ENCODE measurements around the gene CSH1.
"Not testable (repeated sequence)": the region's sequence is repeated elsewhere in the genome, so short reads cannot be mapped to it uniquely, and the experiment has no call there.

The CSH1 gene

GRCh38 chr17:63894021-63894420 lies 2.4 kb downstream of the CSH1 start:
- H3K9me3 ChIP-seq (replicated peaks; ENCODE audit: low read length); H3K4me1 ChIP-seq (ENCODE audit: control insufficient read depth, insufficient read depth, low read length): not testable (repeated sequence)
- peaks cover 14% of the 10 kb centered on the region for H3K27me3 ChIP-seq (ENCODE audit: control insufficient read depth, insufficient read depth, low read length)

GRCh38 chr17:63892316-63893037 lies 3.9 kb downstream of the CSH1 start:
- H3K4me2 ChIP-seq (ENCODE audit: low read length); H3K4me3 ChIP-seq (ENCODE audit: low read length); H3K4me1 ChIP-seq (ENCODE audit: control insufficient read depth, insufficient read depth, low read length); H3K9ac ChIP-seq (ENCODE audit: low read depth, low read length); H3K36me3 ChIP-seq (ENCODE audit: insufficient read depth, low read length); H3K9me3 ChIP-seq (replicated peaks; ENCODE audit: low read length): not testable (repeated sequence)
- peaks cover 16% of the 10 kb centered on the region for H3K27me3 ChIP-seq (ENCODE audit: control insufficient read depth, insufficient read depth, low read length)

More at GRCh38 chr17:63894021-63894420, 2.4 kb downstream of the CSH1 start:
- H3K9ac ChIP-seq (ENCODE audit: low read depth, low read length); H3K4me3 ChIP-seq (ENCODE audit: low read length); H3K36me3 ChIP-seq (ENCODE audit: insufficient read depth, low read length); H3K4me2 ChIP-seq (ENCODE audit: low read length): not testable (repeated sequence)

- H3K4me3 ChIP-seq (ENCODE audit: low read length); H3K36me3 ChIP-seq (ENCODE audit: insufficient read depth, low read length); H3K4me1 ChIP-seq (ENCODE audit: control insufficient read depth, insufficient read depth, low read length); H3K9ac ChIP-seq (ENCODE audit: low read depth, low read length); H3K4me2 ChIP-seq (ENCODE audit: low read length); H3K9me3 ChIP-seq (replicated peaks; ENCODE audit: low read length): not testable (repeated sequence)
- peaks cover 18% of the 10 kb centered on the region for H3K27me3 ChIP-seq (ENCODE audit: control insufficient read depth, insufficient read depth, low read length)
Measured at GRCh38 chr17:63889026-63889848, 7.1 kb downstream of the CSH1 start.

GRCh38 chr17:63885119-63885518 lies 11.3 kb downstream of the CSH1 start:
- H3K4me2 ChIP-seq (ENCODE audit: low read length); H3K36me3 ChIP-seq (ENCODE audit: insufficient read depth, low read length); H3K4me1 ChIP-seq (ENCODE audit: control insufficient read depth, insufficient read depth, low read length); H3K9me3 ChIP-seq (replicated peaks; ENCODE audit: low read length); H3K9ac ChIP-seq (ENCODE audit: low read depth, low read length); H3K4me3 ChIP-seq (ENCODE audit: low read length): not testable (repeated sequence)
- H3K27me3 ChIP-seq (ENCODE audit: control insufficient read depth, insufficient read depth, low read length): peaks cover 19% of the 10 kb centered on the region

DNA sequence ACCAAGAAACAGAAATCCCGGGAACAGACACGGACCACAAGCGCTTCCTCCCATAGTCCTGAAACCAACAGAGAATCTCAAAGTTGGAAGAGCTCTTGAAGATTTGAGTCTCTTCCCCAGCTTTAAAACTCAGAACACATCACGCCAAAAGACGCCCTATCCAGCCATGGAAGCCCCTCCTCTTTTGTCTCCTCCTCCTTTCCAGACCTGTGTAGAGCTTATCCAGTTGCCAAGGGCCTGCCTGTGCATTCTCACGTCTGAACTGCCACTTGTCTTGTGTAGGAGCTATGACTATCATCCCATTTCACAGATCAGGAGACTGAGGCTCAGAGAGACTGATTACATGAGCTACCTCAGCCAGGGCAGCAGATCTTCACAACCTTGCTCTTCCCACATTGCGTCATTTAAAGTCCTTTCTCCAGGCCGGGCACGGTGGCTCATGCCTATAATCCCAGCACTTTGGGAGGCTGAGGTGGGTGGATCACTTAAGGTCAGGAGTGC lies 13.7 kb downstream of the CSH1 start:
- peaks cover 22% of the 10 kb centered on the region for H3K27me3 ChIP-seq (ENCODE audit: control insufficient read depth, insufficient read depth, low read length)
- not testable (repeated sequence) for H3K9ac ChIP-seq (ENCODE audit: low read depth, low read length); H3K4me1 ChIP-seq (ENCODE audit: control insufficient read depth, insufficient read depth, low read length); H3K4me3 ChIP-seq (ENCODE audit: low read length); H3K9me3 ChIP-seq (replicated peaks; ENCODE audit: low read length); H3K4me2 ChIP-seq (ENCODE audit: low read length); H3K36me3 ChIP-seq (ENCODE audit: insufficient read depth, low read length)

DNA sequence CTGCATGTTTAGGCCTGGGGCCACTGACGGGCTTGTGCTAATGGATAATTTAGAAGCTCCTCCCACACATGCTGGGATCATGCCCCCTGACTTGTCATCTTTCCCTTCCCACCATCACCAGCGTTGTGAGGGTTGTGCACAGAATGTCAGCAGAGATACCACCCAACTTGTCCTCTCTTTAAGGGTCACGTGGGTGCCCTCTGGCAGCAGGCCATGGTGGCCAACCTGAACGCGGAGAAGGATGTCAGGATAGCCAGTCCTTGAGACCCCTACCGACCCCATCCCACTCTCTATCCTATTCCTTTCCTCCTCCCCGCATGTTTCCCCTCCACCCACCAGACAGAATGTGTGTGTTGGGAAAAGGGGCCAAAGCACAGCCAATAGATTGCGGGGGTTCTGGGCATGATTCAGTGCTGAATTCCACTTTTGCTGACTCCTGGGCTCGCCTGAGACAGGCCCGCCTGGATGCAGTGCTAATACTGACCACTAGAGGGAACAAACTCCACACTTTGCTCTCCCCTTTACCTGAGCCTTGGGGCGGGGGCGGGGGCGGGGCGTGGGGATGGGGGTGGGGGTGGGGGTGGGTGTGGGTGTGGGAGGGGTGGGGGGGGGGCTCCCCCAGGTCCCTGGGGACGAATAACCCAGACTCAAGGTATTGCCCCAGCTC lies 14.3 kb downstream of the CSH1 start, which contains the start of gene GH2:
TSS of gene GH2 (minus strand) at position 10 of the 667 bp plus-strand sequence. CDS start 143 bp downstream, outside the sequence.
- H3K4me3 ChIP-seq (ENCODE audit: low read length): no peak within 1 kb of the TSS
- H3K4me1 ChIP-seq (ENCODE audit: control insufficient read depth, insufficient read depth, low read length): no peaks in the 10 kb centered on the region
- no peak within 1 kb of the TSS for H3K9ac ChIP-seq (ENCODE audit: low read depth, low read length)
- peaks cover 18% of the 10 kb centered on the region for H3K27me3 ChIP-seq (ENCODE audit: control insufficient read depth, insufficient read depth, low read length)
- no peaks in the 10 kb centered on the region for H3K9me3 ChIP-seq (replicated peaks; ENCODE audit: low read length)
- no peaks in the 10 kb centered on the region for H3K36me3 ChIP-seq (ENCODE audit: insufficient read depth, low read length)
- no peak within 1 kb of the TSS for H3K4me2 ChIP-seq (ENCODE audit: low read length)

DNA sequence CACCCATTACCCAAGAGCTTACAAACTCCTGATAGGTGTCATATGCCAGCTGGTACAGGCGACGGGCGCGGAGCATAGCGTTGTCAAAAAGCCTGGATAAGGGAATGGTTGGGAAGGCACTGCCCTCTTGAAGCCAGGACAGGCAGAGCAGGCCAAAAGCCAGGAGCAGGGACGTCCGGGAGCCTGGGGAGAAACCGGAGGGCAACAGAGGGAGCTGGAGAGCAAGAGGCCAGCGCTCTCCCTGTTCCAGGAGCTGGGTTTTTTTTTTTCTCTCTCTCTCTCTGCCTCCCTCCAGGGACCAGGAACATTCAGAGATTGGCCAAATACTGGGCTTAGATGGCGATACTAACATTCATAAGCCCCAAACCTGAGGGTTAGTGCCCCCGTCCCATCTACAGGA lies 15.0 kb downstream of the CSH1 start:
- H3K4me1 ChIP-seq (ENCODE audit: control insufficient read depth, insufficient read depth, low read length); H3K9me3 ChIP-seq (replicated peaks; ENCODE audit: low read length); H3K4me2 ChIP-seq (ENCODE audit: low read length); H3K4me3 ChIP-seq (ENCODE audit: low read length); H3K9ac ChIP-seq (ENCODE audit: low read depth, low read length); H3K36me3 ChIP-seq (ENCODE audit: insufficient read depth, low read length): not testable (repeated sequence)
- H3K27me3 ChIP-seq (ENCODE audit: control insufficient read depth, insufficient read depth, low read length): peaks cover 18% of the 10 kb centered on the region

- Histone ChIP-seq H3K27me3 (ENCODE audit: control insufficient read depth, insufficient read depth, low read length) (peaks cover 18% of the 10 kb centered on the region), H3K36me3 (ENCODE audit: insufficient read depth, low read length) (no peaks in the 10 kb centered on the region), H3K9ac (ENCODE audit: low read depth, low read length) (no peak overlapping the region), H3K4me1 (ENCODE audit: control insufficient read depth, insufficient read depth, low read length) (no peaks in the 10 kb centered on the region), H3K9me3 (replicated peaks; ENCODE audit: low read length) (no peaks in the 10 kb centered on the region), H3K4me3 (ENCODE audit: low read length) (no peak overlapping the region), H3K4me2 (ENCODE audit: low read length) (no peak overlapping the region)
Measured at GRCh38 chr17:63880706-63881105, 15.7 kb downstream of the CSH1 start.

DNA sequence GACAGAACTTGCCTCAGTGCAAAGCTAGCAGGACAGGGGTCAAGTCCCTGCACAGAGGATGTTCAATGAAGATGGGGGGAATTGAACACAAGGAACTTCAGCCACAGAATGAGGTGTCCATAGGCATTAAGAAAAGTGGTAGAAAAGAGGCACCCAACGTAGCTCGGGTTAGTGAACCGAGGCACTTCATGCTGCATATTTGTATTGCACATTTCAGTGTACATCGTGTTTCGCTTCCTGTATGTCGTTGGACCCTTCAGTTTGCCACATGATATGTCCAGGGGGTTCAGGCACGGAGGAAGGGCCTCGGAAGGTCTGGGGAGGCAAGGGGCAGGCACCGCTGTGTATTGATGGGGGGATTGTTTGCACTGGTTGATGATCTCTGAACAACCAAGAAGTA lies 18.0 kb downstream of the CSH1 start:
- H3K4me1 ChIP-seq (ENCODE audit: control insufficient read depth, insufficient read depth, low read length); H3K4me3 ChIP-seq (ENCODE audit: low read length); H3K36me3 ChIP-seq (ENCODE audit: insufficient read depth, low read length); H3K9me3 ChIP-seq (replicated peaks; ENCODE audit: low read length); H3K9ac ChIP-seq (ENCODE audit: low read depth, low read length); H3K4me2 ChIP-seq (ENCODE audit: low read length): not testable (repeated sequence)
- peaks cover 14% of the 10 kb centered on the region for H3K27me3 ChIP-seq (ENCODE audit: control insufficient read depth, insufficient read depth, low read length)

GRCh38 chr17:63874693-63875092 lies 21.7 kb downstream of the CSH1 start:
- H3K9ac ChIP-seq (ENCODE audit: low read depth, low read length); H3K27me3 ChIP-seq (ENCODE audit: control insufficient read depth, insufficient read depth, low read length); H3K4me1 ChIP-seq (ENCODE audit: control insufficient read depth, insufficient read depth, low read length); H3K9me3 ChIP-seq (replicated peaks; ENCODE audit: low read length); H3K36me3 ChIP-seq (ENCODE audit: insufficient read depth, low read length); H3K4me2 ChIP-seq (ENCODE audit: low read length); H3K4me3 ChIP-seq (ENCODE audit: low read length): not testable (repeated sequence)

GRCh38 chr17:63874061-63874626 lies 22.2 kb downstream of the CSH1 start:
- H3K9ac ChIP-seq (ENCODE audit: low read depth, low read length); H3K4me1 ChIP-seq (ENCODE audit: control insufficient read depth, insufficient read depth, low read length); H3K4me2 ChIP-seq (ENCODE audit: low read length); H3K36me3 ChIP-seq (ENCODE audit: insufficient read depth, low read length); H3K9me3 ChIP-seq (replicated peaks; ENCODE audit: low read length); H3K4me3 ChIP-seq (ENCODE audit: low read length); H3K27me3 ChIP-seq (ENCODE audit: control insufficient read depth, insufficient read depth, low read length): not testable (repeated sequence)

Measured in skeletal muscle satellite cell (primary cell).